Measurements from ENCODE around the gene TOM1L2.
"Not testable (repeated sequence)": the region's sequence is repeated elsewhere in the genome, so short reads cannot be mapped to it uniquely, and the experiment has no call there.

TOM1L2 gene

DNA sequence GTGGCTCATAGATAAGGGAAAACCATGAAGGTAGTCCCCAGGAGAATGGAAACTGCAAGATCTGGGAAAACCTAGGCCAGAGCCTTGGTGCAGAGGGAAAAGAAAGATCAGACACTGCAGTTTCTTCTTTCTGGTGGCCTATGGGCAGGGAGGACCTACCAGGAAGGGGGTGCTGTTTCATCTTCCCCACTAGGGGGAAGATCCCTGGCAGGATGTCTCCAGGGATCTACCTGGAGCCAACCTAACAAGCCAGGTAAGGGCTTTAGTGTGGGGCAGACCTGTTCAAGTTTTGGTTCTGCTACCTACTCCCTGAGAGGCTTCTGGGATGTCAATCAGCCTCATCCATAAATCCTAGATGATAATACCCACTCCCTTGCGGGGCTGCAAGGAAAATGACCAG is 21.4 kb downstream of the TOM1L2 start:
- no peaks in the 10 kb centered on the region for H3K27me3 ChIP-seq (ENCODE audit: control insufficient read depth, insufficient read depth, low read length)
- H3K4me3 ChIP-seq (ENCODE audit: low read length), result no peak overlapping the region
- no peak overlapping the region for H3K4me2 ChIP-seq (ENCODE audit: low read length)
- H3K4me1 ChIP-seq (ENCODE audit: control insufficient read depth, insufficient read depth, low read length), result peaks cover 60% of the 10 kb centered on the region
- H3K36me3 ChIP-seq (ENCODE audit: insufficient read depth, low read length), result peaks cover 9% of the 10 kb centered on the region
- H3K9ac ChIP-seq (ENCODE audit: low read depth, low read length), result no peak overlapping the region
- no peaks in the 10 kb centered on the region for H3K9me3 ChIP-seq (replicated peaks; ENCODE audit: low read length)

DNA sequence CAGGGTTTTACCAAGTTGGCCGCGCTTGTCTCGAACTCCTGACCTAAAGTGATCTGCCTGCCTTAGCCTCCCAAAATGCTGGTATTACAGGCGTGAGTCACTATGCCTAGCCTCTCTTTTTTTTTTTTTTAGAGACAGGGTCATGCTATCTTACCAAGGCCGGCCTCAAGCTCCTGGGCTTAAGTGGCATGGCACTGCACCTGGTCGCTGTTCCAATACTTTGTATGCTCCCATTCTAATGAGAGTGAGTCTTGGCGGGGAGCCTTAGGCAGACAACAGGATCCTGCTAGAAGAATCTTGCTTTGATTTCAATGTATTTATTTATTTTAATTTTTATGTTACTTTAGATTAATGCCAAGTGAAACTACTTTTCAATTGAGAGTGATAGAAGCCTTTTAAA is 21.9 kb downstream of the TOM1L2 start:
- H3K4me2 ChIP-seq (ENCODE audit: low read length), result no peak overlapping the region
- no peak overlapping the region for H3K4me3 ChIP-seq (ENCODE audit: low read length)
- no peaks in the 10 kb centered on the region for H3K27me3 ChIP-seq (ENCODE audit: control insufficient read depth, insufficient read depth, low read length)
- H3K4me1 ChIP-seq (ENCODE audit: control insufficient read depth, insufficient read depth, low read length), result peaks cover 64% of the 10 kb centered on the region
- H3K9ac ChIP-seq (ENCODE audit: low read depth, low read length), result no peak overlapping the region
- H3K36me3 ChIP-seq (ENCODE audit: insufficient read depth, low read length), result peaks cover 4% of the 10 kb centered on the region
- no peaks in the 10 kb centered on the region for H3K9me3 ChIP-seq (replicated peaks; ENCODE audit: low read length)

DNA sequence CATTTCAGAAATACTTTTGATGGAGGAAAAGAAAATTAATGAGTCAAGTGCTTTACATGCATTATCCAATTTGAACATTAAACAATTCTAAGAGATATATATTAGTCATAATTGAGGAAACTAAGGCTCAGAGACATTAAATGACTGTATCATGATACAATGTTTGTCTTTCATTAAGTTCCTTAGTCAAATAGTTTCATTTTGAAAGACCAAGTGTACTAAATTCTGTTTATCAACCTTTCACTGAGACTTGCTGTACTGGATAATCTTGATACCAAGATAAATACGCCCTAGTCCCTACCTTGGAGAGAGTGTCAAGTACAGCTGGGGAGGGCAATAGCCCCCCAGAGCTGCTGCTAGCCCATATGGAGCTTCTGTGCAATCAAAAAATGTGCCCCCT is 24.2 kb downstream of the TOM1L2 start:
- H3K9me3 ChIP-seq (replicated peaks; ENCODE audit: low read length), result no peaks in the 10 kb centered on the region
- no peaks in the 10 kb centered on the region for H3K36me3 ChIP-seq (ENCODE audit: insufficient read depth, low read length)
- H3K4me3 ChIP-seq (ENCODE audit: low read length), result no peak overlapping the region
- peaks cover 85% of the 10 kb centered on the region for H3K4me1 ChIP-seq (ENCODE audit: control insufficient read depth, insufficient read depth, low read length)
- H3K27me3 ChIP-seq (ENCODE audit: control insufficient read depth, insufficient read depth, low read length), result no peaks in the 10 kb centered on the region
- H3K9ac ChIP-seq (ENCODE audit: low read depth, low read length), result no peak overlapping the region
- H3K4me2 ChIP-seq (ENCODE audit: low read length), result peak overlapping the region; percentile 63

DNA sequence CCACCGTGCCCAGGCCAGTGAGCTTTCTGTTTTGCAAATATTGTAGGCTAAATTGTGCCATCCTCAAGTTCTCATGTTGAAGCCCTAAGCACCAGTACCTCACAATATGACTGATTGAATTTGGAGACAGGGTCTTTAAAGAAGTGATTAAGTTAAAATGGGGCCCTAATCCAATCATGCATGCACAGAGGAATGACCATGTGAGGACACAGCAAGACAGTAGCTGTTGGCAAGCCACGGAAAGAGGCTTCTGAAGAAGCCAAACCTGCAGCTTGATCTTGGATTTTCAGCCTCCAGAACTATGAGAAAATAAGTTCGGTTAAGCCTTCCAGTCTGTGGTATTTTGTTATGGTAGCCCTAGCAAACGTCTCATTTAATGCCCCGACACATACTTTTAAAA is 24.9 kb downstream of the TOM1L2 start:
- no peak overlapping the region for H3K9ac ChIP-seq (ENCODE audit: low read depth, low read length)
- H3K4me2 ChIP-seq (ENCODE audit: low read length), result peak overlapping the region; percentile 45
- H3K27me3 ChIP-seq (ENCODE audit: control insufficient read depth, insufficient read depth, low read length), result no peaks in the 10 kb centered on the region
- peaks cover 88% of the 10 kb centered on the region for H3K4me1 ChIP-seq (ENCODE audit: control insufficient read depth, insufficient read depth, low read length)
- no peak overlapping the region for H3K4me3 ChIP-seq (ENCODE audit: low read length)
- no peaks in the 10 kb centered on the region for H3K9me3 ChIP-seq (replicated peaks; ENCODE audit: low read length)
- no peaks in the 10 kb centered on the region for H3K36me3 ChIP-seq (ENCODE audit: insufficient read depth, low read length)

DNA sequence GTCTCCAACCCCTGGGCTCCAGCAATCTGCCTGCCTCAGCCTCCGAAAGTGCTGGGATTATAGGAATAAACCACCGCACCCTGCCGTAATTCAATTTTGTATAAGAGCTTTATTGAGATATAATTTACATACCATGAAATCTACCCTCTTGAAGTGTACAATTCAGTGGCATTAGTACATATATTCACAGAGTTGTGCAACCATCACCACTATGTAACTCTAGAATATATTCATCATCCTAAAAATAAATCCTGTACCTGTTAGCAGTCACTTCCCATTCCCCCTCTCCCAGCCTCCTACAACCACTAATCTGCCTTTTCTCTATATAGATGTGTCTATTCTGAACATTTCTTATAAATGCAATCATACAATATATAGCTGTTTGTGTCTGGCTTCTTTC is 26.1 kb downstream of the TOM1L2 start:
- no peaks in the 10 kb centered on the region for H3K27me3 ChIP-seq (ENCODE audit: control insufficient read depth, insufficient read depth, low read length)
- H3K4me2 ChIP-seq (ENCODE audit: low read length), result no peak overlapping the region

DNA sequence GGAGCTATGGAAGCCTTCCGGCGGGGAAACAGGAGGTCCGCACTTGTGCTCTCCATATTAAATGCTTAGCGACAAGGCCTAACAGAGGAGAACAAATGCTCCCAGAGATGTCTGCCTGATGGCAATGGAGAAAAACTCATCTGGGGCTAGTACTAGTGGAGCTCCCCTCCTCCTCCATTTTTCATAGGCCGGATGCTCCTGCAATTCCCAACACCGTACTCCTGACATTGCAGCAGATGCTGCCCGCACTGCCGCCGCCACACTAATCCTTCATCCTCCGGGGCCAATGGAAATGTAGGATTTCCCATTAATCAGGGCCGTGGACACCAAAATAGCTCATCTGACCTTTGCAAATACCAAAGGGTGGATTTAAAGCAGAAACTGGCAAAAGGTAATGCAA is 27.5 kb downstream of the TOM1L2 start:
- no peak overlapping the region for H3K4me3 ChIP-seq (ENCODE audit: low read length)
- no peak overlapping the region for H3K9ac ChIP-seq (ENCODE audit: low read depth, low read length)
- peaks cover 89% of the 10 kb centered on the region for H3K4me1 ChIP-seq (ENCODE audit: control insufficient read depth, insufficient read depth, low read length)
- H3K9me3 ChIP-seq (replicated peaks; ENCODE audit: low read length), result no peaks in the 10 kb centered on the region
- H3K4me2 ChIP-seq (ENCODE audit: low read length), result no peak overlapping the region
- H3K36me3 ChIP-seq (ENCODE audit: insufficient read depth, low read length), result no peaks in the 10 kb centered on the region
- H3K27me3 ChIP-seq (ENCODE audit: control insufficient read depth, insufficient read depth, low read length), result no peaks in the 10 kb centered on the region

More for the DNA sequence above, 26.1 kb downstream of the TOM1L2 start:
- Histone ChIP-seq H3K36me3 (ENCODE audit: insufficient read depth, low read length) (no peaks in the 10 kb centered on the region), H3K4me1 (ENCODE audit: control insufficient read depth, insufficient read depth, low read length) (peaks cover 87% of the 10 kb centered on the region), H3K4me3 (ENCODE audit: low read length) (no peak overlapping the region), H3K9ac (ENCODE audit: low read depth, low read length) (no peak overlapping the region), H3K9me3 (replicated peaks; ENCODE audit: low read length) (no peaks in the 10 kb centered on the region)

DNA sequence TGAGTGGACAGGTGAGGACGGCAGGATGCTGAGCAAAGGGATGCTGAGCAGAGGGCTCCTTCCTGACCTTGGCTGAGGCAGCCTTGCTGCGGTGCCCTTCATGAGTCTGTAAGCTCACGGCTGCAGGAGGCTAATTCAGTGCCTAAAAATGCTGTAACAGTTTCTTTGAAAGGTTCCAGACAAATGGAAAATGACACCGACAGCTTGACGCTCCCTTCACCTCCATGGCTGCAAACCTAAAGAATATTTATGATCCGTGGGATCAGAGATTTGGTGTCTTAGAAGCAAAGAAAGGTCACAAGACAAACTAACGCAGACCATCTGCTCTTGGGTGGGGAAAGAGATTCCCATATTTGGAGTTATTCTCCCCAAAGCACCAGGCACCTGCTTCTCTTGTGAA is 28.0 kb downstream of the TOM1L2 start:
- Histone ChIP-seq H3K4me2 (ENCODE audit: low read length) (no peak overlapping the region), H3K4me3 (ENCODE audit: low read length) (no peak overlapping the region), H3K27me3 (ENCODE audit: control insufficient read depth, insufficient read depth, low read length) (no peaks in the 10 kb centered on the region), H3K4me1 (ENCODE audit: control insufficient read depth, insufficient read depth, low read length) (peaks cover 93% of the 10 kb centered on the region), H3K9ac (ENCODE audit: low read depth, low read length) (no peak overlapping the region), H3K36me3 (ENCODE audit: insufficient read depth, low read length) (no peaks in the 10 kb centered on the region), H3K9me3 (replicated peaks; ENCODE audit: low read length) (no peaks in the 10 kb centered on the region)

DNA sequence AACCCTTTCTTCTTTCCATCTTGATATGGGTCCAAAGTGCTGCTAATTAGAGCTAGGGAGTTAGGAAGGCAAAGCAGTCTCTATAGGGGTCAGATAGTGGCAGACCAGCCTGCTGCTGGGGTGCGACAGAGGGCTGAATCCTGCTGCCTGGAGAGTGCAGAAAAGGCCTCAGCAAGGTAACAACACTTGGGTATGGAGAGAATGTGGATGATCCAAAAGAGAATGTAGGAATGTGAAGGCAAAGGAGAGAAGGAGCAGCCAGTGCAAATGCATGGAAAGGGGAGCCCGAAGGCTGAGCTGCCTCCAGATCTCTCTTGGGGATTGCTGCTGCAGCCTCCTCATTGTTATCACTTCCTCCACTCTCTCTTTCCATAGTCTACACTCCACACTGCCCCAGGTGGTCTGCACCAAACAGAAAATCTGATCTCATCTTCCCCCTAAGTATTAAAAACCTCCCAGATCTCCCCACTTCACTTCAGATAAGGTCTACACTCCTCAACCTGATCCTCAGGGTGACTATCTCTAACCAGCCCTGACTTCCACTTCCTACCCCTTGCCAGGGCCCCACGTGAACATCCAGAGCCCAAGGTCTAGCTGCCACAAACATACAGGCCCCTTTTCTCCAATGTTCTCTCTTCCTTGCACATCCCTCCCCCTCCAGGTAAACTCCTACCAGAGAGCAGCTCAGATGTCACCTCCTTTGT is 28.8 kb downstream of the TOM1L2 start:
- Histone ChIP-seq H3K4me1 (ENCODE audit: control insufficient read depth, insufficient read depth, low read length) (peaks cover 91% of the 10 kb centered on the region), H3K36me3 (ENCODE audit: insufficient read depth, low read length) (no peaks in the 10 kb centered on the region), H3K4me3 (ENCODE audit: low read length) (peak overlapping the region; percentile 40), H3K27me3 (ENCODE audit: control insufficient read depth, insufficient read depth, low read length) (no peaks in the 10 kb centered on the region), H3K9ac (ENCODE audit: low read depth, low read length) (no peak overlapping the region), H3K4me2 (ENCODE audit: low read length) (peak overlapping the region; percentile 77), H3K9me3 (replicated peaks; ENCODE audit: low read length) (no peaks in the 10 kb centered on the region)

DNA sequence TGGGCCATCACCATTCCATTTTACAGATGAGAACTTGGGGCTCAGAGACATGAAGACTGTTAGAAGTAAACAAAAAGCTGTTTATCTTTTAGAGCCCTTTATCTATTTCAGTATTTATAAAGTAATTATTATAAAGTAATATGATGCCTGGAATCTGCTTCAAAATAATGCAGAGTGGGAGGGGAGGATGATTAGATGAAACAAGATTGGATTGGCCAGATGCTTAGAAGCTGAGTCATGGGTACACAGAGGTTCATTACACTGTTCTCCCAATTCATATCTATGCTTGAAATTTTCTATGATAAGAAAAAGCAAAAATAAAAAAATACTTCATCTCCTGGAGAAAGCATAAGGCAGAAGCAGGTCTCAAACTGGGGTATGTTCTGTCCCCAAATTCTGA is 29.4 kb downstream of the TOM1L2 start:
- Histone ChIP-seq H3K4me2 (ENCODE audit: low read length) (peak overlapping the region; percentile 77), H3K9me3 (replicated peaks; ENCODE audit: low read length) (no peaks in the 10 kb centered on the region), H3K4me1 (ENCODE audit: control insufficient read depth, insufficient read depth, low read length) (peaks cover 92% of the 10 kb centered on the region), H3K4me3 (ENCODE audit: low read length) (peak overlapping the region; percentile 40), H3K9ac (ENCODE audit: low read depth, low read length) (no peak overlapping the region), H3K36me3 (ENCODE audit: insufficient read depth, low read length) (no peaks in the 10 kb centered on the region), H3K27me3 (ENCODE audit: control insufficient read depth, insufficient read depth, low read length) (no peaks in the 10 kb centered on the region)

DNA sequence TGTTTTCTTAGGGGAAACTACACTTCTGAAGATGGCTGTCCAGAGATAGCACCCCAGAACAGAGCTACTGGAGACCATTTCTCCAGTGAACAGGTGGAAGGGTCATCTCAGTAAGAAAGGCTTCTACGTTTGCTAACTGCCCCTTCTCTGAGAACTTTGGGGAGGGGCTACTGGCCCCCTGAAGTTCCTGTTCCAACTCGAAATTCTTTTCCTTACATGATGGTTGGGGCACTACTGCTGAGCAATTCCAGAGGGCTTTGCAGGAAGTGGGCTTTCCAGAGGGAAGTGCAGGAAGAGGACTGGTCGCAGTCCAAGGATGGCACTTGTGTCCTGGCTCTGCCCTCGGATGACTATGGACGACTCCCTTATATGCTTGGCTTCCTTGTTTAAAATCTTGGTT is 31.2 kb downstream of the TOM1L2 start:
- no peak overlapping the region for H3K4me3 ChIP-seq (ENCODE audit: low read length)
- no peak overlapping the region for H3K9ac ChIP-seq (ENCODE audit: low read depth, low read length)
- H3K4me2 ChIP-seq (ENCODE audit: low read length), result peak overlapping the region; percentile 37
- no peaks in the 10 kb centered on the region for H3K27me3 ChIP-seq (ENCODE audit: control insufficient read depth, insufficient read depth, low read length)
- no peaks in the 10 kb centered on the region for H3K9me3 ChIP-seq (replicated peaks; ENCODE audit: low read length)
- no peaks in the 10 kb centered on the region for H3K36me3 ChIP-seq (ENCODE audit: insufficient read depth, low read length)
- peaks cover 92% of the 10 kb centered on the region for H3K4me1 ChIP-seq (ENCODE audit: control insufficient read depth, insufficient read depth, low read length)

DNA sequence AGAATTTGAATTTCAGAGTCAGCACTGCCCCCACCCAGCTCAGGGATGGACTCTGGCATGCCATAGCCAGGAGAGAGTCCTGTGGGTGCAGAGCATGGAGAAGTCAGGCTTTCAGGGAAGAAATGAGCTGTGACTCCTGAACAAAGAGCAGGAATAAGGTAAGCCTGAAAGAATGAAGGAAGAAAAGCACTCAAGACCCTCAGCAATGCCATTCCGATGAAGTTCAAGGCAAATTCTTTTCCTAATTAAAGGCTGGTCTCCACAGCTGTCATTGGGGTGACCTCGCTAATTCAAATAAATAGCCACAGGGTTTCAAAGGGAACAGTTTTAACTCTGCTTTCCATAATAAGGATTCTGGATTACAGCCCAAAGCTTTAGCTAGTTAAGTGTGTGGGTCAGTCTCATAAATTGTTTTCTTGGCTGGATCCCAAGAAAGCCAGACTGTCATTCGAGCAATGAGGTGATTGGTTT is 31.7 kb downstream of the TOM1L2 start:
- H3K9me3 ChIP-seq (replicated peaks; ENCODE audit: low read length), result no peaks in the 10 kb centered on the region
- peak overlapping the region; percentile 37 for H3K4me2 ChIP-seq (ENCODE audit: low read length)
- H3K36me3 ChIP-seq (ENCODE audit: insufficient read depth, low read length), result no peaks in the 10 kb centered on the region
- peak overlapping the region; percentile 8 for H3K9ac ChIP-seq (ENCODE audit: low read depth, low read length)
- H3K4me1 ChIP-seq (ENCODE audit: control insufficient read depth, insufficient read depth, low read length), result peaks cover 92% of the 10 kb centered on the region
- H3K27me3 ChIP-seq (ENCODE audit: control insufficient read depth, insufficient read depth, low read length), result no peaks in the 10 kb centered on the region
- no peak overlapping the region for H3K4me3 ChIP-seq (ENCODE audit: low read length)

DNA sequence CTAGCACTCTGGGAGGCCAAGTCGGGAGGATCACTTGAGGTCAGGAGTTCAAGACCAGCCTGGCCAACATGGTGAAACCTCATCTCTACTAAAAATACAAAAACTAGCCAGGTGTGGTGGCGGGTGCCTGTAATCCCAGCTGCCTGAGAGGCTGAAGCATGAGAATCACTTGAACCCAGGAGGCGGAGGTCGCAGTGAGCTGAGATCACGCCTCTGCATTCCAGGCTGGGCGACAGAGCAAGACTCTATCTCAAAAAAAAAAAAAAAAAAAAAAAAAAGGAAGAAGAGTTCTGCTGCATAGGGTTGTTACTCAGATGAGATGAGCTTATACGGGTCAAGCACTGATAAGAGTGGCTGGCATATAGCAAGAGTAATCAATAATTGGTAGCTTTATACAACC is 32.3 kb downstream of the TOM1L2 start:
- H3K4me3 ChIP-seq (ENCODE audit: low read length), result not testable (repeated sequence)
- H3K9ac ChIP-seq (ENCODE audit: low read depth, low read length), result peak overlapping the region; percentile 8
- H3K4me1 ChIP-seq (ENCODE audit: control insufficient read depth, insufficient read depth, low read length), result peaks cover 93% of the 10 kb centered on the region

More for the DNA sequence above, 32.3 kb downstream of the TOM1L2 start:
- H3K4me2 ChIP-seq (ENCODE audit: low read length); H3K27me3 ChIP-seq (ENCODE audit: control insufficient read depth, insufficient read depth, low read length); H3K36me3 ChIP-seq (ENCODE audit: insufficient read depth, low read length); H3K9me3 ChIP-seq (replicated peaks; ENCODE audit: low read length): not testable (repeated sequence)

Data from skeletal muscle satellite cell (primary cell).